Measurements from ENCODE around the gene PDE4A.

GRCh38 chr19:10505583-10506229 is 85.4 kb downstream of the PDE4A start:
- TF ChIP-seq SUZ12 (IDR thresholded peaks at IDR 0.05; ENCODE audit: extremely low read depth, insufficient read depth, insufficient read length) (no peak), YY1 (IDR thresholded peaks at IDR 0.05; ENCODE audit: insufficient read depth, insufficient read length) (no peak)

Data from NT2/D1 (cell line).